HepG2 (cell line): Measurements from ENCODE around the gene ARL17B. TPM values are rescaled to one million over a fixed set of nuclear protein-coding genes. Genes with fewer than 3 reads are reported as not detected.
"Not testable (repeated sequence)": the region's sequence is repeated elsewhere in the genome, so short reads cannot be mapped to it uniquely, and the experiment has no call there.

ENCODE experiments used
- ATAC-seq: fragments of 200-7000 bp; cut with Tn5 transposase; 3 replicates; pipeline ENCODE4 v1.9.1; 2020; ENCODE audit warnings: mild to moderate bottlenecking, moderate library complexity
- BruUV-seq: library from RNA; stranded (reverse); fragments of 400-500 nt; replicated peaks from 2 replicates; lab custom pipeline; 2021; lab: Mats Ljungman, UMichigan
- CTCF ChIA-PET: fragments of 300-600 bp; formaldehyde crosslinking; extraction: SDS; loops from one replicate; lab custom pipeline; 2021; ENCODE audit warnings: low total read pairs, inconsistent platforms, low intra/inter-chr PET ratio; lab: Yijun Ruan, JAX
- POLR2A ChIA-PET: fragments of 350-600 bp; sonication (Branson Sonifier 250); formaldehyde crosslinking; loops from one replicate; lab custom pipeline; 2020; ENCODE audit warnings: antibody characterized with exemption, inconsistent platforms; lab: Yijun Ruan, JAX
- DNase-seq: peaks from one replicate; pipeline ENCODE4 v3.0.0-alpha.2; 2015; ENCODE audit warnings: low spot score
- FAIRE-seq: peaks from 3 replicates; lab custom pipeline; 2011; peaks lifted over from hg19 to GRCh38; lab: Jason Lieb, UNC
- H2AFZ ChIP-seq: one replicate; pipeline ENCODE4 v1.6.1; 2011; ENCODE audit warnings: low read length, inconsistent platforms
- H3K27ac ChIP-seq: fragments of 300-600 bp; 3 replicates; pipeline ENCODE4 v1.8.0; 2011; ENCODE audit warnings: mixed run types, mild to moderate bottlenecking, mixed read lengths, low read length, inconsistent platforms; ENCODE audit not compliant: insufficient read depth; ENCODE audit errors: extremely low read length
- H3K27me3 ChIP-seq, 2 experiments: fragments of 200-600 bp in 1 of 2; 2 replicates in 1 of 2; 3 replicates in 1 of 2; pipeline versions ENCODE4 v1.6.0 to v1.8.0; 2011; ENCODE audit warnings: low read length in 2 of 2, mild to moderate bottlenecking in 2 of 2, moderate library complexity in 2 of 2, inconsistent platforms in 1 of 2; ENCODE audit not compliant: insufficient read depth in 2 of 2, control insufficient read depth in 1 of 2
- H3K36me3 ChIP-seq, 2 experiments: fragments of 200-600 bp in 1 of 2; replicated peaks in 1 of 2; 2 replicates in 1 of 2; 3 replicates in 1 of 2; pipeline versions ENCODE4 v1.5.1 to v1.8.0; 2011; ENCODE audit warnings: low read length in 2 of 2, inconsistent platforms in 1 of 2; ENCODE audit not compliant: insufficient read depth in 2 of 2, control insufficient read depth in 1 of 2
- H3K4me1 ChIP-seq: 2 replicates; pipeline ENCODE4 v1.5.1; 2012; ENCODE audit warnings: low read length, inconsistent platforms; ENCODE audit not compliant: insufficient read depth
- H3K4me2 ChIP-seq: 2 replicates; pipeline ENCODE4 v1.6.0; 2011; ENCODE audit warnings: low read depth, low read length, inconsistent platforms
- H3K4me3 ChIP-seq, 3 experiments: fragments of 200-600 bp in 1 of 3; sonication (generic), shearing (Covaris generic) in 1 of 3; replicated peaks in 1 of 3; 2 replicates each; pipeline ENCODE4 v1.5.1; 2011 to 2016; ENCODE audit warnings: low read length in 3 of 3, inconsistent platforms in 2 of 3, low read depth in 2 of 3, mild to moderate bottlenecking in 2 of 3, control low read depth in 1 of 3, mixed read lengths in 1 of 3; ENCODE audit not compliant: insufficient read depth in 1 of 3
- H3K79me2 ChIP-seq: one replicate; pipeline ENCODE4 v1.6.1; 2011; ENCODE audit warnings: low read length, inconsistent platforms; ENCODE audit not compliant: insufficient read depth
- H3K9ac ChIP-seq: 2 replicates; pipeline ENCODE4 v1.6.0; 2011; ENCODE audit warnings: mild to moderate bottlenecking, low read depth, low read length, inconsistent platforms; ENCODE audit not compliant: insufficient read depth
- H3K9me3 ChIP-seq: 2 replicates; pipeline ENCODE4 v1.5.1; 2012; ENCODE audit warnings: mild to moderate bottlenecking, low read length
- H4K20me1 ChIP-seq: 2 replicates; pipeline ENCODE4 v1.6.0; 2011; ENCODE audit warnings: inconsistent platforms, mild to moderate bottlenecking, low read length, moderate library complexity; ENCODE audit not compliant: insufficient read depth
- FOXA1 ChIP-seq, 2 experiments: fragments of 450-650 bp in 1 of 2; sonication (generic) in 1 of 2; formaldehyde crosslinking in 1 of 2; IDR thresholded peaks; 2 replicates each; pipeline versions ENCODE4 v1.4.0 to v1.6.1; 2016 to 2020; ENCODE audit warnings: missing genetic modification reagents in 1 of 2
- FOXA3 ChIP-seq: IDR thresholded peaks from 2 replicates; pipeline ENCODE4 v1.6.1; 2016; ENCODE audit warnings: missing genetic modification reagents, missing compliant biosample characterization
- FOXK2 ChIP-seq: fragments of 450-650 bp; IDR thresholded peaks from 2 replicates; pipeline ENCODE4 v1.6.1; 2016
- FOXP4 ChIP-seq: sonication (generic); formaldehyde crosslinking; IDR thresholded peaks from 2 replicates; pipeline ENCODE4 v1.4.0; 2020; ENCODE audit warnings: missing genetic modification reagents
- GATAD2A ChIP-seq: IDR thresholded peaks from 2 replicates; pipeline ENCODE4 v1.6.1; 2016
- HOXA3 ChIP-seq: sonication (generic); formaldehyde crosslinking; IDR thresholded peaks from 2 replicates; pipeline ENCODE4 v1.5.0; 2020; ENCODE audit warnings: missing genetic modification reagents
- MED1 ChIP-seq: sonication (generic); formaldehyde crosslinking; IDR thresholded peaks from 2 replicates; pipeline ENCODE4 v1.4.0; 2020; ENCODE audit warnings: missing genetic modification reagents
- SALL1 ChIP-seq: sonication (generic); formaldehyde crosslinking; IDR thresholded peaks from 2 replicates; pipeline ENCODE4 v1.8.0; 2022; ENCODE audit warnings: mild to moderate bottlenecking, missing genetic modification reagents
- SAP130 ChIP-seq: IDR thresholded peaks from 2 replicates; pipeline ENCODE4 v1.6.1; 2016; ENCODE audit warnings: low read depth
- SOX13 ChIP-seq, 3 experiments: fragments of 450-650 bp in 1 of 3; sonication (generic) in 1 of 3; formaldehyde crosslinking in 1 of 3; IDR thresholded peaks in 2 of 3; conservative IDR thresholded peaks in 1 of 3; 2 replicates each; pipeline versions ENCODE4 v1.5.0 to v1.6.1; 2016 to 2020; ENCODE audit warnings: antibody characterized with exemption in 1 of 3, mild to moderate bottlenecking in 1 of 3, missing compliant biosample characterization in 1 of 3, missing genetic modification reagents in 1 of 3, moderate library complexity in 1 of 3
- WGBS: methylation state at CpG from one replicate; pipeline ENCODE4 v1.1.6; 2017; ENCODE audit warnings: low lambda C conversion rate; 5-methylcytosine and 5-hydroxymethylcytosine counted together
- in situ Hi-C: cut with HindIII; loops from 2 replicates; pipeline ENCODE4 v1.10.0; 2017; ENCODE audit warnings: low pct_unique_long_range_greater_than_20kb; ENCODE audit not compliant: extremely low pct_ligation_motif_present
- intact Hi-C: fragments of 100-400 bp; cut with micrococcal nuclease; formaldehyde crosslinking; loops from one replicate; pipeline ENCODE4 v1.10.0; 2022; ENCODE audit not compliant: unreplicated experiment
- polyA plus RNA-seq, 8 experiments: library from polyadenylated mRNA; depleted of rRNA in 3 of 8; stranded (reverse) in 7 of 8; unstranded in 1 of 8; fragments of >200 nt; fragmentation: Illumina TruSeq in 4 of 8; extraction: Trizol in 4 of 8; gene quantifications; 2 replicates each; pipeline versions ENCODE4 v1.2.1 to v1.2.3, GENCODE V29; 2011 to 2016; ENCODE audit warnings: low read depth in 4 of 8, missing spikeins in 1 of 8, mixed read lengths in 1 of 8; ENCODE audit not compliant: insufficient read depth in 1 of 8
- total RNA-seq, 5 experiments: library from RNA; depleted of rRNA; stranded (reverse); fragments of >200 nt; fragmentation: Illumina TruSeq; extraction: Trizol; gene quantifications; 2 replicates each; pipeline ENCODE4 v1.2.3, GENCODE V29; 2016; ENCODE audit warnings: low read depth in 1 of 5

The ARL17B gene
- total and polyA plus RNA-seq, 2 of the 13 experiments (the other 11 are each of a cell fraction or from before 2014, with no cell fraction given): 14.2 to 25.8 TPM

- BruUV-seq; H3K9ac ChIP-seq; in situ Hi-C loops; POLR2A ChIA-PET; CTCF ChIA-PET; H4K20me1 ChIP-seq; H3K27me3 ChIP-seq; H3K27ac ChIP-seq; H3K9me3 ChIP-seq; H2AFZ ChIP-seq; H3K36me3 ChIP-seq; intact Hi-C loops; H3K4me1 ChIP-seq; H3K79me2 ChIP-seq; TF ChIP-seq SOX13 (IDR thresholded peaks at IDR 0.05): not testable (repeated sequence)
- 0 out of 2 replicates have a peak, but pooled peaks have one; percentile 12 for TF ChIP-seq FOXP4 (CRISPR knock-in tag)
- peak; percentile 36; the same call in 1 of the 2 replicates for TF ChIP-seq HOXA3
- TF ChIP-seq SAP130 (CRISPR knock-in tag): peak; percentile 19; the same call in 1 of the 2 replicates
- TF ChIP-seq SOX13 (CRISPR knock-in tag; conservative IDR thresholded peaks at IDR 0.05 in 1 of 2, IDR thresholded peaks at IDR 0.05 in 1 of 2): peak in 1 of 2 experiments; percentile 32; a peak in 1 of 4 replicates
- peak; percentile 11; the same call in 1 of the 2 replicates for TF ChIP-seq SALL1
- peak; percentile 26; the same call in 1 of the 2 replicates for TF ChIP-seq FOXK2
- TF ChIP-seq FOXA1 (IDR thresholded peaks at IDR 0.05): peak; percentile 44; the same call in 1 of the 2 replicates
- TF ChIP-seq FOXA1 (CRISPR knock-in tag; IDR thresholded peaks at IDR 0.05): peak; percentile 81
- peak; percentile 18; the same call in 1 of the 2 replicates for TF ChIP-seq MED1 (CRISPR knock-in tag)
- peak; percentile 90 for TF ChIP-seq FOXA3 (CRISPR knock-in tag)
- 0 out of 2 replicates have a peak, but pooled peaks have one; percentile 34 for TF ChIP-seq GATAD2A (CRISPR knock-in tag)
- WGBS: 4% methylated on average over 8 of the region's 8 CpGs
- peak overlapping the region in 1 of 3 experiments; percentile 23; a peak in 1 of 6 replicates for H3K4me3 ChIP-seq
- DNase-seq (peak; percentile 7), ATAC-seq (peak; percentile 86), FAIRE-seq (peak; percentile 79)
- H3K4me2 ChIP-seq: peak overlapping the region; percentile 55
Observed at GRCh38 chr17:46231359-46231758, 130.2 kb downstream of the ARL17B start.
